GM19035 (cell line): ENCODE measurements around the gene MERTK.
"Not testable (repeated sequence)": the region's sequence is repeated elsewhere in the genome, so short reads cannot be mapped to it uniquely, and the experiment has no call there.

Experiments used
- ATAC-seq: cut with Tn5 transposase; IDR thresholded peaks from one replicate; pipeline ENCODE4 v1.9.1; 2021; ENCODE audit not compliant: unreplicated experiment

MERTK gene

GRCh38 chr2:111897924-111898702 is at the start of gene MERTK:
MERTK (plus strand) TSS chr2:111898607; CDS start chr2:111898736, 129 bp downstream.
- ATAC-seq: peak; percentile 68

- ATAC-seq: not testable (repeated sequence)
These were observed 47.8 kb upstream of the MERTK start for GRCh38 chr2:111850646-111851045.

- not testable (repeated sequence) for ATAC-seq
These were observed 45.9 kb upstream of the MERTK start for GRCh38 chr2:111852544-111852943.

GRCh38 chr2:111860005-111860404 is 38.4 kb upstream of the MERTK start:
- not testable (repeated sequence) for ATAC-seq

GRCh38 chr2:111865124-111865523 is 33.3 kb upstream of the MERTK start:
- not testable (repeated sequence) for ATAC-seq

- ATAC-seq: not testable (repeated sequence)
These were observed 25.6 kb upstream of the MERTK start for GRCh38 chr2:111872806-111873205.

GRCh38 chr2:111883661-111884591 is 14.5 kb upstream of the MERTK start, which contains the start of gene ANAPC1:
ANAPC1 (minus strand) TSS chr2:111884193; CDS start chr2:111880825, 3,368 bp downstream.
- ATAC-seq: peak; percentile 88

- no peak for ATAC-seq
These were observed 13.8 kb upstream of the MERTK start for GRCh38 chr2:111884592-111884964.

- no peak for ATAC-seq
These were observed 2.4 kb upstream of the MERTK start for GRCh38 chr2:111896024-111896423.

- no peak for ATAC-seq
These were observed 1.8 kb upstream of the MERTK start for GRCh38 chr2:111896576-111896975.

GRCh38 chr2:111897630-111897923 is 830 bp upstream of the MERTK start:
- ATAC-seq: no peak

- ATAC-seq: peak; percentile 30
These were observed 502 bp downstream of the MERTK start for GRCh38 chr2:111898703-111899514.

- no peak for ATAC-seq
These were observed 2.5 kb downstream of the MERTK start for GRCh38 chr2:111900859-111901258.

GRCh38 chr2:111903516-111903915 is 5.1 kb downstream of the MERTK start:
- no peak for ATAC-seq

- ATAC-seq: no peak
These were observed 5.6 kb downstream of the MERTK start for GRCh38 chr2:111903930-111904439.

GRCh38 chr2:111904726-111905474 is 6.5 kb downstream of the MERTK start:
- no peak for ATAC-seq

GRCh38 chr2:111905475-111905869 is 7.1 kb downstream of the MERTK start:
- not testable (repeated sequence) for ATAC-seq

- peak; percentile 63 for ATAC-seq
These were observed 7.8 kb downstream of the MERTK start for GRCh38 chr2:111905990-111906735.

GRCh38 chr2:111908578-111908977 is 10.2 kb downstream of the MERTK start:
- no peak for ATAC-seq
